ENCODE results near the gene ENTREP1.
"Not testable (repeated sequence)": the region's sequence is repeated elsewhere in the genome, so short reads cannot be mapped to it uniquely, and the experiment has no call there.

The ENTREP1 gene

DNA sequence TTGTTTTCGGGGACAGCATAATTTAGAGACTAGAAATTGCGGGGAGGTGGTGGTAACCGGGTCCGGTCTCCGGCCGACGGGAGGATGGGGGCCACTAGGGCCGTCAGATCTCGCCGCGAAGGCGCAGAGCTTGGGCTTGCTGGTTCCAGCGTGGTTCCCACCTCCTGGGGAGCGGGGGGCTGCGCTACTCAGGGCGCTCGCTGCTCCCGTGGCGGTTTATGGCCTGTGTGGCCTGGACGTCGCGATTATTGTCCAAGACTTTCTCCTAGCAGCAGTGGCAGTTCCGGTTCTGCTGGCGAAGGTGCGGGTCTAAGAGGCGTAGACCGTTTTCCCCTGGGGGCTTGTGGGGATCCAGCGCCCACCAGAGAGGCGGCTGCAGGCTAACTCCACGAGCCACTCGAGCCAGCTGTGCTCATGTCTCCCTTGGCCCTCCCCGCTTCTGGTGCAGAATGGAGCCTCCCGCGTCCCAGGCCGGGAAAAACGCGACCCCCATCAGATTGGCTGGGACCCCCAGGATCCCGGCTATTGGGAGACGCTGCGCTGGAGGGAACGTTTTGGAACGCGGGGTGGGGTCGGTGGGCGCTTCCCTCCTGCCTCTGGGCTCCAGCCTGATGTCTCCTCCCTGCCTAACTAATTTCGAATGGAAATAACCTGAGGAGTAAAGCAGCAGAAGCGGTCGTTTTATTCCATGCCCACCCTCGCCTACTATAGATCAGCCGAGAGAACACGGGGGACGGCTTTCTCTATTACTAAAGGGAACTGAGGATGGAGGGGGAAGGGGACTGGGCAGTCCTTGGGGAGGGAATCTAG is 87.1 kb downstream of the ENTREP1 start:
- no peak for DNase-seq (ENCODE audit: low read depth)

DNA sequence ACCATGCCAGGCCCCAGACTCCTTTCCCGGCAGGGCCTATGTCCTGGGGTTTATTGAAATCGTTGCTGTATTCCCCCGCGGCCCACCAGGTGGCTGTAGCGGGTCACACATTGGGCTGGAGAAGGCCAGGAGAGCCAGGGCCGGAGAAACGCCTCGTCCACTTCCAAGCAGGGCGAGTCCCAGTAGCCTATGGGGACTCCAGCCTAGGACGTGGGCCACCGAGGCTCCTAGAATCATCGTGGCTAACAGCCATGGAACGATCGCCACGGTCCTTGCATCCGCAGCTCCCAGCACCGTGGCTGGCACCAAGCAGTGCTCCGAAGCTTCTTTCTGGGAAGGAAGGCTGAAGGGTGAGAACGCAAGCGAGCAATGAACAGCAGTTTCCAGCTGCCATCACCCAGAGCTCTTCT is 87.7 kb downstream of the ENTREP1 start:
- DNase-seq (ENCODE audit: low read depth) = peak; percentile 32

DNA sequence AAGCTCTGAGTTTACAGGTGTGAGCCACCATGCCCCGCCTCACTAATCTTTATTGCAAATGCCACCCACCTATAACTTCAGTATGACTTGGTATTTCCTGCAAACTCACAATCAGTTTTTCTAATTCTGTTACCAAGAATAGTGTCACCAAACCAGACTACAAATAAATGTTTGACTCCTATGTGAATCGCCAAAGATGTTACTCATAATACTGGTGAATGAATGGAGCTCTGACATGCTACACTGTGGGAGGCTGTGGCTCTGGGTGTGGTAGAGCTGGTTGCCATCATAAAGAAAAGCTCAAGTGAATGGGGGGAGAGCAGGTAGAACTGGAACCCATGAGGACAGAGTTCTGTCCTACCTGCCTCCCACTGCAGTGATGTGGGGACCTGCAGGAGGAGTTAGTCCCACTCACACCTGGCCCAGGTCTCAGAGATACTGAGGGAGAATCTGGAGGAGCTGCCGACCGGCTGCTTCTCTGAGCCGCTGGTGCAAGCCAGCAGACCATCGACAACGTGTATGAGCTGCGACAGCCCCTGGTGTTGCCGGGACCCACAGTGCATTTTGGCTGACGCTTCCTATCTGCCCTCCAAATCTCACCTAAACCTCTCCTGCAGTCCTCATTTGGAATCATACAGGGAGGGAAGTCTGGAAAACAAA is 95.7 kb downstream of the ENTREP1 start:
- no peak for DNase-seq (ENCODE audit: low read depth)

- DNase-seq (ENCODE audit: low read depth) = peak; percentile 37
These were observed 97.1 kb downstream of the ENTREP1 start for GRCh38 chr9:69421908-69422801.

DNA sequence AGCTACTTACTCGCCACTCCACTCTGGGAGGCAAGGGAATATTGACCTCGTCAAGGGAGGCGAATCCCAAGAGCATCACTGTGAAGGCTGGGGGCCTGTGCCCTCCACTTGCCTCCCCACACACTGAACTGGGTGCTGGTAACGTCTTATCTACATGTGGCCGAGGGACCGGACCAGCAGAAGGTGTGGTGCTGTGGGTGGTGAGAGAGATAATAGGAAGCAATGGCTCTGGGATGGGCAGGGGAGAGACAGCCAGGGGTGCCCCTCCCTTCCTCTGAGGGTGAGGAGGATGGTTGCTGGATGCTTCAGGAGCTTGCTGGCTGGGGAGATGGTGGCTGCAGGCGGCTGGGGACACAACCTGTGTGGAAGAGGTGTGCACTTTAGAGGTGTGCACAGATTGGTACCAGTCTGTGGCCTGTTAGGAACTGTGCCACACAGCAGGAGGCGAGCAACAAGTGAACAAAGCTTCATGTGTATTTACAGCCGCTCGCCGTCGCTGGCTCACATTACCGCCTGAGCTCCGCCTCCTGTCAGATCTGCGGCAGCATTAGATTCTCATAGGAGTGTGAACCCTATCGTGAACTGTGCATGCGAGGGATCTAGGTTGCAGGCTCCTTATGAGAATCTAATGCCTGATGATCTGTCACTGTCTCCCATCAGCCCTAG is 100.3 kb downstream of the ENTREP1 start:
- DNase-seq (ENCODE audit: low read depth) = no peak

- no peak for DNase-seq (ENCODE audit: low read depth)
These were observed 102.3 kb downstream of the ENTREP1 start for GRCh38 chr9:69427286-69427685.

- no peak for DNase-seq (ENCODE audit: low read depth)
These were observed 103.2 kb downstream of the ENTREP1 start for GRCh38 chr9:69428017-69428785.

GRCh38 chr9:69429281-69429680 is 104.3 kb downstream of the ENTREP1 start:
- no peak for DNase-seq (ENCODE audit: low read depth)

DNA sequence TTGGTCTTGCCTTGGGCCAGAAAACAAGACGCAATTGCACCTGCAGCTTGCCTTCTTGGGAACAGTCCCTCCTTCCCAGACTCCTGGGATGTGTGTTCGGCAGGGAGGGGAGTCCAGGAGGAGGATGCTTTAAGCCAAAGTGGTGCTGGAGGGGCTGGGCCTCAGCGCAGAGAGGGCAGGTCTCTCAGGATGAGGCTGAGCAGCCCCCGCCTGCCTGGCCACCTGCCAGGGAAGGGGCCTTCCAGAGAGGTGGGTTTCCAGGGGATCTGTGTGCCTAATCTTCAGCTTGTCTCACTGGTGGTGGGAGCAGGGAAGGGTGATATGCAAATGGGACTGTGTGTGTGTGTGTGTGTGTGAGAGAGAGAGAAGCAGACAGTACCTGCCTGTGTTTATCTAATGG is 105.2 kb downstream of the ENTREP1 start:
- DNase-seq (ENCODE audit: low read depth) = no peak

GRCh38 chr9:69431203-69431602 is 106.2 kb downstream of the ENTREP1 start:
- no peak for DNase-seq (ENCODE audit: low read depth)

DNA sequence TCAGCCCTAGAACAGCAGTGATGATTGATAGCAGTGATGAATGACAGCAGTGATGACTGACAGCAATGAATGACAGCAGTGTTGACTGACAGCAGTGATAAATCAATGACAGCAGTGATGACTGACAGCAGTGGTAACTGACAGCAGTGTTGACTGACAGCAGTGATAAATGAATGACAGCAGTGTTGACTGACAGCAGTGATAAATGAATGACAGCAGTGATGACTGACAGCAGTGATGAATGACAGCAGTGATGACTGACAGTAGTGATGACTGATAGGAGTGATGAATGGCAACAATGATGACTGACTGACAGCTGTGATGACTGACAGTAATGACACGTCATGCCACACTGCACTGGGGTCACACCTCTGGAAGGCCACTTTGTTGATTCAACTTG is 106.8 kb downstream of the ENTREP1 start:
- DNase-seq (ENCODE audit: low read depth) = no peak

DNA sequence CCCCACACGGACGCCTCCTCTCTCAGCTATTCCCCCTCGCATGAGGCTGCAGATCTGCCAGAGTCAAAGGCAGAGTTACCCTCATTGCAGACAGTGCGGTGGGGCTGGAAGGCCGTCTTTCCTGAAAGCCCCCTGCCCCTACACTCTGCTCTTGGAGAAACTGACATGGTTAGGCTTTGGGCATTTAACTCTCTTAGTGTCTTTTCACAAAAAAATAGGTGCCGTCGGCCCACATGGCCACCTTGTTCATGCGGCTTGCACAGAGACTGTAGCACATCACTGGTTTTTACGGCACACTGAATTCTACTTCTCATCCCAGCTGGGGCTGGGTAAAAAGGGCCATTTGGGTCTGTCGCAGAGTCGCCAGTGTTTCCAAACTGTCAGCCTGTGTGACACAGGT is 107.6 kb downstream of the ENTREP1 start:
- no peak for DNase-seq (ENCODE audit: low read depth)

- no peak for DNase-seq (ENCODE audit: low read depth)
These were observed 108.4 kb downstream of the ENTREP1 start for GRCh38 chr9:69433392-69433791.

DNA sequence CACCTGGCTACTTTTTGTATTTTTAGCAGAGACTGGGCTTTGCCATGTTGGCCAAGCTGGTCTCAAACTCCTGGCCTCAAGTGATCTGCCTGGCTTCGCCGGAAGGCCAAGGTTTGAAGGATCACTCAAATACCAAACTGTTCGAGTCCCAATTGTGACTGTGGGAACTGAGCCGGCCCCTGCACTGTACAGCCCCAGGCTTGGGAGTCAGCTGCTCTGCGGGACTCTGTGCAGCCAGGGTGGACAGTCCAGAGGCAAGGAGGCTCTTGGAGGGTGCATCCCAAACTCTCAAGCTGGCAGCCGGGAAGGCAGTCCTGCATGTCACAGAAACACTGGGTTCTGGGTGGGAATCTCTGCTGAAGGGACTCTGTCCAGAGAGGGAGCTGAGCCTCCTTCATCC is 109.0 kb downstream of the ENTREP1 start:
- no peak for DNase-seq (ENCODE audit: low read depth)

DNA sequence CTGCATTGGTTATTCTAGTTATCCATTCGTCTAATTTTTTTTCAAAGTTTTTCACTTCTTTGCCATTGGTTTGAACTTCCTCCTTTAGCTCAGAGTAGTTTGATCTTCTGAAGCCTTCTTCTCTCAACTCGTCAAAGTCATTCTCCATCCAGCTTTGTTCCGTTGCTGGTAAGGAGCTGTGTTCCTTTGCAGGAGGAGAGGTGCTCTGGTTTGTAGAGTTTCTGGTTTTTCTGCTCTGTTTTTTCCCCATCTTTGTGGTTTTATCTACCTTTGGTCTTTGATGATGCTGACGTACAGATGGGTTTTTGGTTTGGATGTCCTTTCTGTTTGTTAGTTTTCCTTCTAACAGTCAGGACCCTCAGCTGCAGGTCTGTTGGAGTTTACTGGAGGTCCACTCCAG is 114.6 kb downstream of the ENTREP1 start:
- DNase-seq (ENCODE audit: low read depth) = not testable (repeated sequence)

DNA sequence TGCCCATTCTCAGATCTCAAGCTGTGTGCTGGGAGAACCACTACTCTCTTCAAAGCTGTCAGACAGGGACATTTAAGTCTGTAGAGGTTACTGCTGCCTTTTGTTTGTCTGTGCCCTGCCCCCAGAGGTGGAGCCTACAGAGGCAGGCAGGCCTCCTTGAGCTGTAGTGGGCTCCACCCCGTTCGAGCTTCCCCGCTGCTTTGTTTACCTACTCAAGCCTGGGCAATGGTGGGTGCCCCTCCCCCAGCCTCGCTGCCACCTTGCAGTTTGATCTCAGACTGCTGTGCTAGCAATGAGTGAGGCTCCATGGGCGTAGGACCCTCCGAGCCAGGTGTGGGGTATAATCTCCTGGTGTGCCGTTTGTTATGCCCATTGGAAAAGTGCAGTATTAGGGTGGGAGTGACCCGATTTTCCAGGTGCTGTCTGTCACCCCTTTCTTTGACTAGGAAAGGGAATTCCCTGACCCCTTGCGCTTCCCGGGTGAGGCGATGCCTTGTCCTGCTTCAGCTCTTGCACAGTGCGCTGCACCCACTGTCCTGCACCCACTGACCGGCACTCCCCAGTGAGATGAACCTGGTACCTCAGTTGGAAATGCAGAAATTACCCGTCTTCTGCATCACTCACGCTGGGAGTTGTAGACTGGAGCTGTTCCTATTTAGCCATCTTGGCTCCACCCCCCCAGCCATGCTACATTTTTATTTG is 115.4 kb downstream of the ENTREP1 start:
- DNase-seq (ENCODE audit: low read depth) = not testable (repeated sequence)

All from fibroblast of the conjunctiva (primary cell).